Retinal pigment epithelial cell (primary cell): Measurements from ENCODE around the gene AADAT.
"Not testable (repeated sequence)": the region's sequence is repeated elsewhere in the genome, so short reads cannot be mapped to it uniquely, and the experiment has no call there.

Experiments used
- DNase-seq: peaks from one replicate; pipeline ENCODE4 v3.0.0-alpha.2; 2010; ENCODE audit warnings: low read depth
- H3K4me3 ChIP-seq: 2 replicates; pipeline ENCODE4 v1.5.1; 2011; ENCODE audit warnings: mild to moderate bottlenecking, low read length, control low read depth, moderate library complexity
- TF ChIP-seq, protein P1 (sequence below): conservative IDR thresholded peaks from 2 replicates; pipeline ENCODE4 v1.5.1; 2011; ENCODE audit warnings: low read depth, low read length, control low read depth, inconsistent platforms

Gene AADAT

DNA sequence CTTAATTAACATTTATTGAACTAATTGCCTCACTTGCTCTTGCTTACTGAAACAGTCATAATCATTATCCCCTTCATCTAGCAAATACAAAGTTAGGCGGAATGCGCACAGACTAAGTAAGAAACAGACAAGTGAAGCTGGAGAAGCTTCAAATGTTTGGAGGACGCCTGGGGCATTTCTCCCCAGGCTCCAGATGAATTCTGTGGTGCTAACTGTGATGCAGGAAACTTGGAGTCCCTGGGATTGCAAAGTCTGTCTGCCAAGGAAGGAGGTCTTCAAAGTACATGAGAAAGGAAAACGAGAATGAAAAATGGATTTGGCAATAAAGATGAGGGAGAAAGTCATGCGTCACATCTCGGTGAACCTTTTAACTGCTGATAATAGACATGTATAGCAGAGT is 40.0 kb downstream of the AADAT start:
- no peak overlapping the region for H3K4me3 ChIP-seq

DNA sequence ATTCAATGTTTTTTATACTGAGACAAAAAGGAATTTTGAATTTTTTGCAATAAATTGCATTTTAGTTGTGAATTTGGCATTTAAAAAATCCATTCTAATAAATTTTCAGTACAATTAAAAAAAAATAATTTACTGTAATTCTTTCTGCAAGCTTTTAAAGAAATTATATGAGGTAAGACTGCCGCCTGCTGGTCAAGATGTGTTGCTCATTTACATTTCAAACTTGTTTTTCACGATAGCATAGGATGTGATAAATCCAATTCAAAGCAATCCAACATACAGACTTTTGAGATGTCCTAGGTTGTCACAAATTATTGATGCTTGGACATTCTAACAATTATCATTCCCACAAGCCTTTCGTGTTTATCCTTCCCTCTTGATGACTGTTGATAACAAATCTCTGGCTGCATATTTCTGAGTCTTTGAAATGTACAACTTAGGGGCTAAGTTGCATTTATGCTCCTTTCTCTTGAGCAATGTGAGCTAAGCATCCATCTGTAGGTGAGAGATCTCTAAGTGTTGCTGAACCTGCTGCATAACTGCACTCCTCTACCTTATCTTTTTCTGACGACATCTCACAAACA is 41.9 kb downstream of the AADAT start:
- peak; percentile 33 for DNase-seq
- no peak overlapping the region for H3K4me3 ChIP-seq
- TF ChIP-seq, protein P1, sequence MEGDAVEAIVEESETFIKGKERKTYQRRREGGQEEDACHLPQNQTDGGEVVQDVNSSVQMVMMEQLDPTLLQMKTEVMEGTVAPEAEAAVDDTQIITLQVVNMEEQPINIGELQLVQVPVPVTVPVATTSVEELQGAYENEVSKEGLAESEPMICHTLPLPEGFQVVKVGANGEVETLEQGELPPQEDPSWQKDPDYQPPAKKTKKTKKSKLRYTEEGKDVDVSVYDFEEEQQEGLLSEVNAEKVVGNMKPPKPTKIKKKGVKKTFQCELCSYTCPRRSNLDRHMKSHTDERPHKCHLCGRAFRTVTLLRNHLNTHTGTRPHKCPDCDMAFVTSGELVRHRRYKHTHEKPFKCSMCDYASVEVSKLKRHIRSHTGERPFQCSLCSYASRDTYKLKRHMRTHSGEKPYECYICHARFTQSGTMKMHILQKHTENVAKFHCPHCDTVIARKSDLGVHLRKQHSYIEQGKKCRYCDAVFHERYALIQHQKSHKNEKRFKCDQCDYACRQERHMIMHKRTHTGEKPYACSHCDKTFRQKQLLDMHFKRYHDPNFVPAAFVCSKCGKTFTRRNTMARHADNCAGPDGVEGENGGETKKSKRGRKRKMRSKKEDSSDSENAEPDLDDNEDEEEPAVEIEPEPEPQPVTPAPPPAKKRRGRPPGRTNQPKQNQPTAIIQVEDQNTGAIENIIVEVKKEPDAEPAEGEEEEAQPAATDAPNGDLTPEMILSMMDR: peak; percentile 73

More for the DNA sequence above, 40.0 kb downstream of the AADAT start:
- no peak for DNase-seq
- TF ChIP-seq, protein P1: no peak

DNA sequence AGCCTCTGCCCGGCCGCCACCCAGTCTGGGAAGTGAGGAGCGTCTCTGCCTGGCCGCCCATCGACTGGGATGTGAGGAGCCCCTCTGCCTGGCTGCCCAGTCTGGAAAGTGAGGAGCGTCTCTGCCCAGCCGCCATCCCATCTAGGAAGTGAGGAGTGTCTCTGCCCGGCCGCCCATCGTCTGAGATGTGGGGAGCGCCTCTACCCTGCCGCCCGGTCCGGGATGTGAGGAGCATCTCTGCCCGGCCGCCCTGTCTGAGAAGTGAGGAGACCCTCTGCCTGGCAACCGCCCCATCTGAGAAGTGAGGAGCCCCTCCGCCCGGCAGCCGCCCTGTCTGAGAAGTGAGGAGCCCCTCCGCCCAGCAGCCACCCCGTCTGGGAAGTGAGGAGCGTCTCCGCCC is 43.6 kb downstream of the AADAT start:
- DNase-seq, H3K4me3 ChIP-seq: not testable (repeated sequence)

DNA sequence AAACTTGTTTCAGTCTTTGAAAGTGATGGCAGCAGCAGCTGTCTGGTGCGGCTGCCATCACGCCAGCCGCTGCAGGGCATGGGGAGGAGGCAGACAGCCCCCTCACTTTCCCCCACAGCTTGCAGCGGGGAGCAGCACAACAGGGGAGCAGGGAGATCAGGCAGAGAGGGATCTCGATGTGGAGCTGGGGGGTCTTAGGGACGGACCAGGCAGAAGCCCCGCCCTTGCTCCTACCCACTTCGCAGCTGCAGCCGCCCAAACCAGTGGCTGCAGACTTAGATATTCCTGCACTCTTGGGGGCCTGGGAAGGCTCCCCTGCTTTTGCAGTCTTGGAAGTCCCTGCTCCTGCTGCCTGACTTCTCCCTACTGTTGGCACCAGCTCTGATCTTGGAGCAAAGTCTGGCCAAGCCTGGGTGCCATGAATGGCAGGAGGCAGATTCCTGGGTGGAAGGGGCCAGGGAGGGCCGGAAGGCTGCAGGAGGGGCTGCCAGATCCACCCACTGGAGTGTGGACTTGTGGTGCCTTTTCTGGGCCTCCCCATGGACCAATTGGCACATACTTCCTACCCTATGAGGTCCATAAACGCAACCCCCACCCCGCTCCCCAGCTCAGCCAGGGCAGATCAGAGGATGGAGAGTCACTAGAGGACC is 49.6 kb downstream of the AADAT start:
- DNase-seq: no peak
- TF ChIP-seq, protein P1: no peak
- no peak overlapping the region for H3K4me3 ChIP-seq

DNA sequence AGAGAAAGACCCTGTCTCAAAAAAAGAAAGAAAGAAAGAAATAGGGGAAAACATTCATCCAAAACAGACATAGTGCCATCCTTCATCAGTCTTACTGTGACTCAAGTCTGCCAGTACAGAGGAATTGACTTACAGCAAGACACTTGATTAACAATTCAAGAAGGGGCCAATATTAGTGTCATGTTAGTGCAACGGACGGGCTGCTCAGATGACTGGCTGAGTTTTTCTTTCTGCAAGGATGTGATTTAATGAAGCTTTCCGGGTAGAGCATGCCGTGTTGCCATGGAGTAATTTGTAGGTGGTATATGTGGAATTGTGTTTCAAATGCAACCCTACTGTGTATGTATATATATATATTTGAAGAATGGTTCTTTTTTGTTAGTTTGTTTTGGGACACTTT is 51.0 kb downstream of the AADAT start:
- TF ChIP-seq, protein P1: no peak
- H3K4me3 ChIP-seq: no peak overlapping the region
- DNase-seq: no peak

DNA sequence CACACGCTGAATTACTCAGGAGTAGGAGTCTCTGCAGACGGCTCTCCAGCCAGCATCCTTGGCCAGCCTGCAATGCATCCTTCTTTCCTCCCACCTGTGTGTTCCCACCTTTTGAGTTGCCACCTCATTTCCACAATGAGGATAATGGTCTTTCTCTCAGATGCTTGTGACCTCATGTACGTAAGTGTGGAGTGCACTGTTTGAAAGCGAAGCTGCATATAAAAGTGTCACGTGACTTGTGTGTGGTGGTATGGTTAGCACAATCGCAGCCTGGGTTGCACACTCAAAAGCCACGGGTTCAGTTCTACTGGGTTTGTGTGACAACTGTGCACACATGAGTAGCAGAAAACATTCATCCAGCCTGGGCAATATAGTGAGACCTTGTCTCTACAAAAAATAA is 51.5 kb downstream of the AADAT start:
- TF ChIP-seq, protein P1: no peak
- H3K4me3 ChIP-seq: no peak overlapping the region
- DNase-seq: no peak

DNA sequence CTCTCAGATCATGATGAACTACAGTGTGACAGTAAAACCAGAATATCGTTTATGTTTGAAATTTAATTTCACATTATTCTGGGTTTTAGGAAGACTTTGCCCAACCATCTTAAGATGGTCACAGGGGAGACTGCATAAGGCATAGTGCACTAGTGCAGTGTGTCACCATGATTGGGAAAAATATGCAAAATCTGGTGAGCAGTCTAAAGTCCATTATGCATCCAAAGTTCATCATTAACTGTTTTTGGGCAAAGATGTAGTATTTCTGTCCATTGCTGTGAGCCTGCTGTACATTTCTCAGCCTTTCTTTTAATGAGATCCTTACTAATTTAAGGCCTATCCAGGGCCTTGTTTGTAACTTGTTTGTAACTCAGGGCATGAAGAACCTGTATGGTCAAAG is 52.3 kb downstream of the AADAT start:
- H3K4me3 ChIP-seq: no peak overlapping the region
- TF ChIP-seq, protein P1: no peak
- no peak for DNase-seq
